OCI-LY3 (cell line): ENCODE data around the gene SH3YL1.

ENCODE experiments used
- EZH2phosphoT487 ChIP-seq: fragments of 200-600 bp; shearing (Covaris generic); IDR thresholded peaks from 2 replicates; pipeline ENCODE4 v1.6.1; 2018; ENCODE audit warnings: antibody characterized with exemption, mixed run types, low read depth
- TF ChIP-seq, protein P1 (sequence below): fragments of 200-600, 300-600 bp; sonication (generic); IDR thresholded peaks from 2 replicates; pipeline ENCODE4 v1.5.1; 2014; ENCODE audit warnings: antibody characterized with exemption, low read length, low read depth

DNA sequence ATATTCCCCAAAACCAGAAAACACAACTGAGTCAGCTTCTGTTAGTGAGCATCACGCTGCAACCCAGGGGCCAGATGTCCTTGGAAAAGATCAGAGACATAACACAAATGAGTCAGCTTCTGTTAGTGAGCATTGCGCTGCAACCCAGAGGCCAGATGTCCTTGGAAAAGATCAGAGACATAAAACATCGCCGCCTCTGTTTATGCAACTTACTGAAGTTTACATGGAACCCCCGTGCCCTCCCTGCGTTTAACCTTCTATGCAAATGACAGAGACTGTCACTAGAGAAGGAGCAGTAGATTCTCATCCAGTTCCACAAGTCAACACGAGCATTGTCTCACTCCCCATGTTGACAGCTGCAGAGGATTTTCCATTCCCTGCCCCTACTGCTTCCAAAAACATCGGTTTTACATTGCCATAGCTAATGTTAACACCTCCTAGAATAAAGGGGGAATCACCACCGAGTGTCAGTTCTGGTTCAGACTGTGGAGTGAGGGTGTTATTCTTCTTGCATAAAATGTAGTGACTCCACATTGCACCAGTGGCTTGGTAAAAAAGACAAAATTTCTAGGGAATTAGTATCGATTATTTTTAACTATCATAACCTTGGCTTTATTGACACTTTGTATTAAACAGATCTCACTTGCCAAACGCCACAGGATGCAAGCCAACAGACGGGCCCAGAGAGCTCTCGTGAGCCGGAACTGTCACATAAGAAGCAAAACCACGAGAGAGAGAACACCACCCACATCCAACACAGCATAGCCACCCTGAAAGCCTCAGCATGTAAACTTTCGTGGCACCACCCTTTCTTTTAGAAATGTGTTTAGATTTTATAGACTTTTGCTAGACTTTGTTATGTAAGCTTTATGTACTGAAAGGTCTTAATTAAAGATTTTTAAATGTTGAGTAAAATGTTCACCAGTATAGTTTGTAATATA is 87.7 kb downstream of the SH3YL1 start:
- TF ChIP-seq, protein P1, sequence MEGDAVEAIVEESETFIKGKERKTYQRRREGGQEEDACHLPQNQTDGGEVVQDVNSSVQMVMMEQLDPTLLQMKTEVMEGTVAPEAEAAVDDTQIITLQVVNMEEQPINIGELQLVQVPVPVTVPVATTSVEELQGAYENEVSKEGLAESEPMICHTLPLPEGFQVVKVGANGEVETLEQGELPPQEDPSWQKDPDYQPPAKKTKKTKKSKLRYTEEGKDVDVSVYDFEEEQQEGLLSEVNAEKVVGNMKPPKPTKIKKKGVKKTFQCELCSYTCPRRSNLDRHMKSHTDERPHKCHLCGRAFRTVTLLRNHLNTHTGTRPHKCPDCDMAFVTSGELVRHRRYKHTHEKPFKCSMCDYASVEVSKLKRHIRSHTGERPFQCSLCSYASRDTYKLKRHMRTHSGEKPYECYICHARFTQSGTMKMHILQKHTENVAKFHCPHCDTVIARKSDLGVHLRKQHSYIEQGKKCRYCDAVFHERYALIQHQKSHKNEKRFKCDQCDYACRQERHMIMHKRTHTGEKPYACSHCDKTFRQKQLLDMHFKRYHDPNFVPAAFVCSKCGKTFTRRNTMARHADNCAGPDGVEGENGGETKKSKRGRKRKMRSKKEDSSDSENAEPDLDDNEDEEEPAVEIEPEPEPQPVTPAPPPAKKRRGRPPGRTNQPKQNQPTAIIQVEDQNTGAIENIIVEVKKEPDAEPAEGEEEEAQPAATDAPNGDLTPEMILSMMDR = no peak
- TF ChIP-seq EZH2phosphoT487 = no peak
